Measurements from ENCODE around the gene CDNF.
"Not testable (repeated sequence)": the region's sequence is repeated elsewhere in the genome, so short reads cannot be mapped to it uniquely, and the experiment has no call there.

The CDNF gene

GRCh38 chr10:14873090-14873760, 35.4 kb upstream of the CDNF start:
- FAIRE-seq: peak; percentile 73

GRCh38 chr10:14864871-14865270, 27.0 kb upstream of the CDNF start:
- not testable (repeated sequence) for DNase-seq (ENCODE audit: insufficient read length, low spot score); FAIRE-seq

More at GRCh38 chr10:14873090-14873760, 35.4 kb upstream of the CDNF start:
- DNase-seq (ENCODE audit: insufficient read length, low spot score): no peak
- TF ChIP-seq SPI1 (IDR thresholded peaks at IDR 0.05; ENCODE audit: low read depth, low read length) (no peak), POU2F2 (IDR thresholded peaks at IDR 0.05; ENCODE audit: low read depth, low read length) (no peak), POLR2AphosphoS5 (IDR thresholded peaks at IDR 0.05; ENCODE audit: low read depth, low read length) (no peak), POLR2A (IDR thresholded peaks at IDR 0.05; ENCODE audit: low read depth, low read length) (no peak), PAX5 (IDR thresholded peaks at IDR 0.05; ENCODE audit: insufficient read depth, low read length, severe bottlenecking) (no peak), TAF1 (IDR thresholded peaks at IDR 0.05; ENCODE audit: low read depth, low read length) (no peak)

- not testable (repeated sequence) for FAIRE-seq; DNase-seq (ENCODE audit: insufficient read length, low spot score)
Observed at GRCh38 chr10:14864466-14864865, 26.6 kb upstream of the CDNF start.

- FAIRE-seq (no peak), DNase-seq (ENCODE audit: insufficient read length, low spot score) (no peak)
- no peak for TF ChIP-seq PAX5 (IDR thresholded peaks at IDR 0.05; ENCODE audit: insufficient read depth, low read length, severe bottlenecking)
- TF ChIP-seq SPI1 (IDR thresholded peaks at IDR 0.05; ENCODE audit: low read depth, low read length): no peak
- no peak for TF ChIP-seq POU2F2 (IDR thresholded peaks at IDR 0.05; ENCODE audit: low read depth, low read length)
- no peak for TF ChIP-seq POLR2AphosphoS5 (IDR thresholded peaks at IDR 0.05; ENCODE audit: low read depth, low read length)
Observed at GRCh38 chr10:14860791-14861190, 23.0 kb upstream of the CDNF start.

- TF ChIP-seq POU2F2 (IDR thresholded peaks at IDR 0.05; ENCODE audit: low read depth, low read length) (no peak), PAX5 (IDR thresholded peaks at IDR 0.05; ENCODE audit: insufficient read depth, low read length, severe bottlenecking) (no peak), POLR2A (IDR thresholded peaks at IDR 0.05; ENCODE audit: low read depth, low read length) (no peak), SPI1 (IDR thresholded peaks at IDR 0.05; ENCODE audit: low read depth, low read length) (no peak), POLR2AphosphoS5 (IDR thresholded peaks at IDR 0.05; ENCODE audit: low read depth, low read length) (no peak), TAF1 (IDR thresholded peaks at IDR 0.05; ENCODE audit: low read depth, low read length) (no peak)
- DNase-seq (ENCODE audit: insufficient read length, low spot score) (no peak), FAIRE-seq (no peak)
Observed at GRCh38 chr10:14859775-14860174, 21.9 kb upstream of the CDNF start.

GRCh38 chr10:14859043-14859442, 21.2 kb upstream of the CDNF start:
- FAIRE-seq (peak; percentile 31), DNase-seq (ENCODE audit: insufficient read length, low spot score) (no peak)
- no peak for TF ChIP-seq SPI1 (IDR thresholded peaks at IDR 0.05; ENCODE audit: low read depth, low read length)
- no peak for TF ChIP-seq TAF1 (IDR thresholded peaks at IDR 0.05; ENCODE audit: low read depth, low read length)
- no peak for TF ChIP-seq POLR2A (IDR thresholded peaks at IDR 0.05; ENCODE audit: low read depth, low read length)
- no peak for TF ChIP-seq PAX5 (IDR thresholded peaks at IDR 0.05; ENCODE audit: insufficient read depth, low read length, severe bottlenecking)
- TF ChIP-seq POU2F2 (IDR thresholded peaks at IDR 0.05; ENCODE audit: low read depth, low read length): no peak

- no peak for DNase-seq (ENCODE audit: insufficient read length, low spot score)
Observed at GRCh38 chr10:14858338-14858960, 20.6 kb upstream of the CDNF start.

GRCh38 chr10:14855453-14855852, 17.6 kb upstream of the CDNF start:
- DNase-seq (ENCODE audit: insufficient read length, low spot score): no peak
- TF ChIP-seq POLR2AphosphoS5 (IDR thresholded peaks at IDR 0.05; ENCODE audit: low read depth, low read length): no peak
- TF ChIP-seq POU2F2 (IDR thresholded peaks at IDR 0.05; ENCODE audit: low read depth, low read length): no peak
- TF ChIP-seq TAF1 (IDR thresholded peaks at IDR 0.05; ENCODE audit: low read depth, low read length): no peak
- TF ChIP-seq SPI1 (IDR thresholded peaks at IDR 0.05; ENCODE audit: low read depth, low read length): no peak
- no peak for FAIRE-seq

More at GRCh38 chr10:14858338-14858960, 20.6 kb upstream of the CDNF start:
- TF ChIP-seq POU2F2 (IDR thresholded peaks at IDR 0.05; ENCODE audit: low read depth, low read length) (no peak), PAX5 (IDR thresholded peaks at IDR 0.05; ENCODE audit: insufficient read depth, low read length, severe bottlenecking) (no peak), SPI1 (IDR thresholded peaks at IDR 0.05; ENCODE audit: low read depth, low read length) (peak; percentile 53)
- FAIRE-seq: no peak

GRCh38 chr10:14852236-14852635, 14.4 kb upstream of the CDNF start:
- FAIRE-seq: no peak
- TF ChIP-seq TAF1 (IDR thresholded peaks at IDR 0.05; ENCODE audit: low read depth, low read length) (no peak), POLR2A (IDR thresholded peaks at IDR 0.05; ENCODE audit: low read depth, low read length) (no peak), SPI1 (IDR thresholded peaks at IDR 0.05; ENCODE audit: low read depth, low read length) (no peak), POLR2AphosphoS5 (IDR thresholded peaks at IDR 0.05; ENCODE audit: low read depth, low read length) (no peak), POU2F2 (IDR thresholded peaks at IDR 0.05; ENCODE audit: low read depth, low read length) (no peak), PAX5 (IDR thresholded peaks at IDR 0.05; ENCODE audit: insufficient read depth, low read length, severe bottlenecking) (no peak)
- no peak for DNase-seq (ENCODE audit: insufficient read length, low spot score)

GRCh38 chr10:14844948-14845347, 7.1 kb upstream of the CDNF start:
- TF ChIP-seq PAX5 (IDR thresholded peaks at IDR 0.05; ENCODE audit: insufficient read depth, low read length, severe bottlenecking): no peak
- TF ChIP-seq POLR2A (IDR thresholded peaks at IDR 0.05; ENCODE audit: low read depth, low read length): 0 out of 2 replicates have a peak, but pooled peaks have one; percentile 8
- FAIRE-seq: no peak
- no peak for DNase-seq (ENCODE audit: insufficient read length, low spot score)

All from GM12891 (cell line).